MCF 10A (cell line): ENCODE measurements around the gene FBLN5. TPM values are rescaled to one million over a fixed set of nuclear protein-coding genes. Genes with fewer than 3 reads are reported as not detected.

ENCODE experiments used
- BruUV-seq: library from RNA; stranded (reverse); fragments of 400-500 nt; replicated peaks from 2 replicates; lab custom pipeline; 2021; lab: Mats Ljungman, UMichigan
- CTCF ChIA-PET: fragments of 300-600 bp; sonication (Branson Sonifier 250); formaldehyde crosslinking; extraction: SDS; loops from one replicate; lab custom pipeline; 2021; ENCODE audit warnings: antibody characterized with exemption, inconsistent platforms; lab: Yijun Ruan, JAX
- POLR2A ChIA-PET: fragments of 300-600, 350-650 bp; sonication (Branson Sonifier 250); formaldehyde crosslinking; extraction: SDS; loops from one replicate; lab custom pipeline; 2020; ENCODE audit warnings: antibody characterized with exemption, inconsistent platforms; lab: Yijun Ruan, JAX
- DNase-seq: peaks from one replicate; pipeline ENCODE4 v3.0.0-alpha.2; 2018; ENCODE audit not compliant: unreplicated experiment
- H3K27ac Mint-ChIP-seq: one replicate; pipeline ENCODE4 v1.8.0; 2022; ENCODE audit warnings: mild to moderate bottlenecking, low read depth, mixed read lengths; ENCODE audit not compliant: unreplicated experiment
- H3K27me3 Mint-ChIP-seq: one replicate; pipeline ENCODE4 v1.8.0; 2022; ENCODE audit warnings: mixed read lengths; ENCODE audit not compliant: insufficient read depth, unreplicated experiment
- H3K36me3 Mint-ChIP-seq: one replicate; pipeline ENCODE4 v1.8.0; 2022; ENCODE audit warnings: mild to moderate bottlenecking, moderate library complexity, mixed read lengths; ENCODE audit not compliant: insufficient read depth, unreplicated experiment
- H3K4me1 Mint-ChIP-seq: one replicate; pipeline ENCODE4 v1.8.0; 2022; ENCODE audit warnings: mixed read lengths; ENCODE audit not compliant: insufficient read depth, unreplicated experiment
- H3K4me3 Mint-ChIP-seq: one replicate; pipeline ENCODE4 v1.8.0; 2022; ENCODE audit warnings: mild to moderate bottlenecking, moderate library complexity, mixed read lengths; ENCODE audit not compliant: unreplicated experiment
- H3K9me3 Mint-ChIP-seq: one replicate; pipeline ENCODE4 v1.8.0; 2022; ENCODE audit warnings: mixed read lengths; ENCODE audit not compliant: unreplicated experiment
- intact Hi-C: fragments of 100-400 bp; cut with micrococcal nuclease; formaldehyde crosslinking; loops from 2 replicates; pipeline ENCODE4 v1.14.1; 2022
- total RNA-seq: library from RNA; stranded (reverse); gene quantifications from 2 replicates; pipeline ENCODE4 v1.2.3, GENCODE V29; 2022
- TF ChIP-seq, protein P1 (sequence below): fragments of 200-600 bp; IDR thresholded peaks from one replicate; pipeline ENCODE4 v1.8.0; 2022; ENCODE audit warnings: antibody characterized with exemption, mild to moderate bottlenecking; ENCODE audit not compliant: unreplicated experiment

FBLN5 gene
- total RNA-seq, 1 experiment from 2014 or later = 14.8 TPM

DNA sequence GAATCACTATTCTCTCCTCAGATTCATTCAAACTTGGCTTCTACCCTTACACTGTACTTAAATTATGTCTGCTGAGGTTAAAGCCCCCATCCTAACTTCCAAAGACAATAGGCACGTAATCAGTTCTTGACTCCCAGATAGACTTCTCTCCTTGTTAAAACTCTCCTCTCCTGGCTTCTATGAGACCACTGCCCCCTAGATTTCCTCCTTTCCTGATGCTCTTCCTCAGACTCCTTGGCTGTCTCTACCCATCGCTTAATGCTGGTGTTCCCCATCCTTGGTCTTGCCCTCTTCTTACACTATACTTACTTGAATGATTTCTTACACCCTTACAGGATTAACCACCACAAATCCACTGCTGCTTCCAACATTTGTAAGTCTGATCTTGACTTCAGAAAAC is 112.9 kb downstream of the FBLN5 start:
- no peak overlapping the region for H3K27ac Mint-ChIP-seq
- POLR2A ChIA-PET = interaction anchor here (1.1 to 1.2 kb wide), 2 partner anchors 57 to 163 kb away, joined by 3 read pairs; no protein-coding TSS in a partner anchor
- no peaks in the 10 kb centered on the region for H3K9me3 Mint-ChIP-seq
- H3K4me1 Mint-ChIP-seq = peaks cover 25% of the 10 kb centered on the region
- DNase-seq = no peak
- TF ChIP-seq, protein P1, sequence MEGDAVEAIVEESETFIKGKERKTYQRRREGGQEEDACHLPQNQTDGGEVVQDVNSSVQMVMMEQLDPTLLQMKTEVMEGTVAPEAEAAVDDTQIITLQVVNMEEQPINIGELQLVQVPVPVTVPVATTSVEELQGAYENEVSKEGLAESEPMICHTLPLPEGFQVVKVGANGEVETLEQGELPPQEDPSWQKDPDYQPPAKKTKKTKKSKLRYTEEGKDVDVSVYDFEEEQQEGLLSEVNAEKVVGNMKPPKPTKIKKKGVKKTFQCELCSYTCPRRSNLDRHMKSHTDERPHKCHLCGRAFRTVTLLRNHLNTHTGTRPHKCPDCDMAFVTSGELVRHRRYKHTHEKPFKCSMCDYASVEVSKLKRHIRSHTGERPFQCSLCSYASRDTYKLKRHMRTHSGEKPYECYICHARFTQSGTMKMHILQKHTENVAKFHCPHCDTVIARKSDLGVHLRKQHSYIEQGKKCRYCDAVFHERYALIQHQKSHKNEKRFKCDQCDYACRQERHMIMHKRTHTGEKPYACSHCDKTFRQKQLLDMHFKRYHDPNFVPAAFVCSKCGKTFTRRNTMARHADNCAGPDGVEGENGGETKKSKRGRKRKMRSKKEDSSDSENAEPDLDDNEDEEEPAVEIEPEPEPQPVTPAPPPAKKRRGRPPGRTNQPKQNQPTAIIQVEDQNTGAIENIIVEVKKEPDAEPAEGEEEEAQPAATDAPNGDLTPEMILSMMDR = no peak
- H3K4me3 Mint-ChIP-seq = no peak overlapping the region
- peaks cover 11% of the 10 kb centered on the region for H3K27me3 Mint-ChIP-seq
- CTCF ChIA-PET = no interaction called here
- BruUV-seq = no TSS peak
- intact Hi-C loops = no loop called here
- H3K36me3 Mint-ChIP-seq = no peaks in the 10 kb centered on the region

DNA sequence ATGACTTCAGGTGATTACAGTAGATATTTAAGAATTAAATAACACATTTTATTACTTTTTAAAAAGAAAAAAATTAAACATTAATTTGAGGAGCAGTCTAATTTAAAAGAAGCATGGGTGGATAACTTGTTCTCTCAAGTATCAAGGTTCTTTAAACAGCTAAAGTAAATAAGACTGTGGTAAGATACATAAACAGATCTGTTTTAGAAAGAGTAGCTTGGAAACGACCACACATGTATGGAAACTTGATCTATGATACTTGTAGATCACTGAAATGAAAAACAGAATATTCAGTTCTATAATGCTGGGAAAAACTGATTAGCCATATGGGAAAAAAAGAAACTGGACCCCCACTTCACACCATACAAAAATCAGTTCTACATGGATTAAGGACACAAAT is 116.2 kb downstream of the FBLN5 start:
- no TSS peak for BruUV-seq
- POLR2A ChIA-PET = interaction anchor here (1.2 kb wide), 1 partner anchor 73 kb away, joined by 3 read pairs; no protein-coding TSS in a partner anchor
- H3K4me3 Mint-ChIP-seq = no peak overlapping the region
- TF ChIP-seq, protein P1 = no peak
- peaks cover 11% of the 10 kb centered on the region for H3K27me3 Mint-ChIP-seq
- intact Hi-C loops = no loop called here
- no peak for DNase-seq
- CTCF ChIA-PET = interaction anchor here (0.6 kb wide), 1 partner anchor 182 kb away, joined by 3 read pairs; no protein-coding TSS in a partner anchor
- peaks cover 25% of the 10 kb centered on the region for H3K4me1 Mint-ChIP-seq
- no peaks in the 10 kb centered on the region for H3K9me3 Mint-ChIP-seq
- no peaks in the 10 kb centered on the region for H3K36me3 Mint-ChIP-seq
- H3K27ac Mint-ChIP-seq = no peak overlapping the region

DNA sequence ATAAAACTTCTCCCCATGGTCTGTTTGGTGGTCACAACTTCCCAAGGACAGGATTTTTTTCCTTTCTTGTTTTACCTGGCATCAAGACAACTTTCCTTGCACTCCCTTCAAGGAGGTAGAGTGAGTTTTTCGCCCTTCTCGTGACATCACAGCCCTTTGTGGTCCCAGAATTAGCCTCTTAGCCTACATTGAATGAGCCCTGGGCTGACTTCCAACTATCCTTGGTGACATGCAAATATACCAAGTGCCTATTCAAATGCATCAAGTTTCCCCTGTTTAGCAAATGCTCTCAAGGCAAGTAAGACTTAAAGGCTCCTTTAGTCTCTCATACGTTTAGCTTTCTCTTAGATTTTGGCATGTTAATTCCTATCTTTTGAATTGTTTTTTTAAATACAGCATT is 116.7 kb downstream of the FBLN5 start:
- H3K4me1 Mint-ChIP-seq = peaks cover 25% of the 10 kb centered on the region
- H3K27ac Mint-ChIP-seq = no peak overlapping the region
- no TSS peak for BruUV-seq
- ChIA-PET POLR2A (interaction anchor here (1.2 kb wide), 1 partner anchor 73 kb away, joined by 3 read pairs; no protein-coding TSS in a partner anchor), CTCF (interaction anchor here (0.6 kb wide), 1 partner anchor 181 kb away, joined by 3 read pairs; no protein-coding TSS in a partner anchor)
- H3K36me3 Mint-ChIP-seq = no peaks in the 10 kb centered on the region
- intact Hi-C loops = no loop called here
- H3K27me3 Mint-ChIP-seq = peaks cover 11% of the 10 kb centered on the region
- no peak overlapping the region for H3K4me3 Mint-ChIP-seq
- DNase-seq = no peak
- no peaks in the 10 kb centered on the region for H3K9me3 Mint-ChIP-seq
- TF ChIP-seq, protein P1 = no peak

DNA sequence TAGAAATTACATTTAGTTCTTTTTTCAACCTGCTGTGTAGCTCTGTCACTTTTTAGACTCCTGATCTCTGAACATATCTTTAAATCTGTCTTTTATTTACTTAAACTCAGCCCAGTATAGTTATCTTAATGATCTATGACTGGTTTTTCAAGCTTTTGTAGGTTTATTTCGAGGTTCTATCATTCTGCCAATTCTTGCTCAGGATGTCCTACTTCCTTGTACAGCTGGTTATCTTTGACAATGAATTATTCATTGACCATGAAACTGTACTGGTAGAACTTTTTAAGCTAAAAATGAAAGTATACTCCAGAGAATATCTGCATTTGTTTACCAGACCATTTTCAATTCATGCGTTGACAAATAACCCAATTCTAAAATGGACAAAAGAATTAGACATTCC is 118.0 kb downstream of the FBLN5 start:
- Mint-ChIP-seq H3K9me3 (no peaks in the 10 kb centered on the region), H3K4me3 (no peak overlapping the region), H3K27me3 (peaks cover 7% of the 10 kb centered on the region), H3K27ac (no peak overlapping the region), H3K4me1 (peaks cover 21% of the 10 kb centered on the region), H3K36me3 (no peaks in the 10 kb centered on the region)
- intact Hi-C loops = no loop called here
- ChIA-PET POLR2A (interaction anchor here (0.5 to 0.7 kb wide), 2 partner anchors 10 to 320 kb away, joined by 3 read pairs; partner anchors contain the start of gene PPP4R3A), CTCF (no interaction called here)
- BruUV-seq = no TSS peak
- DNase-seq = no peak
- TF ChIP-seq, protein P1 = no peak
